ENCODE results near the gene VEZT. TPM values are rescaled to one million over a fixed set of nuclear protein-coding genes. Genes with fewer than 3 reads are reported as not detected.

VEZT gene
- total RNA-seq, 1 experiment from 2014 or later: 149 TPM

DNA sequence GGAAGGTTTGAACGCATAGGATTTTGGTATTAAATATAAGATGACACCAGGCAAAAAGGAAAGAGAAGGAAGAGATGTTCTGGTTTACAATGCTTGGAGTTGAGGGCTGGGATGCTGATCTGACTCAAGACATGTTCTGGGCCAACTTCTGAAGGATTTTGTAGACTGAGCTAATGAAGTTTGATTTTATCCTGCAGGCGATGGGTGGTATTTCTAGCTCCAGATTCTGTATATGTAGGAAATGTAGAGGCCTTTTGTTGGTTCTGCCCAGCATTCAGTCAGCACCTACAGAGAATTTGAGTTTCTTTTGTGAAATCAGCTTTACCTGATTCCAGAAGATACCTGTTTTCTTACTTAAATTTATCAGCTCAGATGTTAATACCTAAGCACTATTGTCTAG is 48.2 kb downstream of the VEZT start:
- CTCF ChIA-PET: no interaction called here
- TF ChIP-seq, protein P1, sequence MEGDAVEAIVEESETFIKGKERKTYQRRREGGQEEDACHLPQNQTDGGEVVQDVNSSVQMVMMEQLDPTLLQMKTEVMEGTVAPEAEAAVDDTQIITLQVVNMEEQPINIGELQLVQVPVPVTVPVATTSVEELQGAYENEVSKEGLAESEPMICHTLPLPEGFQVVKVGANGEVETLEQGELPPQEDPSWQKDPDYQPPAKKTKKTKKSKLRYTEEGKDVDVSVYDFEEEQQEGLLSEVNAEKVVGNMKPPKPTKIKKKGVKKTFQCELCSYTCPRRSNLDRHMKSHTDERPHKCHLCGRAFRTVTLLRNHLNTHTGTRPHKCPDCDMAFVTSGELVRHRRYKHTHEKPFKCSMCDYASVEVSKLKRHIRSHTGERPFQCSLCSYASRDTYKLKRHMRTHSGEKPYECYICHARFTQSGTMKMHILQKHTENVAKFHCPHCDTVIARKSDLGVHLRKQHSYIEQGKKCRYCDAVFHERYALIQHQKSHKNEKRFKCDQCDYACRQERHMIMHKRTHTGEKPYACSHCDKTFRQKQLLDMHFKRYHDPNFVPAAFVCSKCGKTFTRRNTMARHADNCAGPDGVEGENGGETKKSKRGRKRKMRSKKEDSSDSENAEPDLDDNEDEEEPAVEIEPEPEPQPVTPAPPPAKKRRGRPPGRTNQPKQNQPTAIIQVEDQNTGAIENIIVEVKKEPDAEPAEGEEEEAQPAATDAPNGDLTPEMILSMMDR (IDR thresholded peaks at IDR 0.05; ENCODE audit: unreplicated experiment): no peak
- Mint-ChIP-seq H3K27ac (ENCODE audit: unreplicated experiment) (no peak overlapping the region), H3K4me1 (ENCODE audit: low read depth, unreplicated experiment) (peaks cover 8% of the 10 kb centered on the region), H3K9me3 (ENCODE audit: low read depth, unreplicated experiment) (no peaks in the 10 kb centered on the region), H3K27me3 (ENCODE audit: unreplicated experiment) (no peaks in the 10 kb centered on the region), H3K36me3 (ENCODE audit: insufficient read depth, unreplicated experiment) (peaks cover 25% of the 10 kb centered on the region), H3K4me3 (ENCODE audit: low read depth, unreplicated experiment) (no peak overlapping the region)
- intact Hi-C loops (cut with micrococcal nuclease; ENCODE audit: unreplicated experiment): no loop called here
- no TSS peak for BruUV-seq (replicated peaks)
- no peak for DNase-seq

DNA sequence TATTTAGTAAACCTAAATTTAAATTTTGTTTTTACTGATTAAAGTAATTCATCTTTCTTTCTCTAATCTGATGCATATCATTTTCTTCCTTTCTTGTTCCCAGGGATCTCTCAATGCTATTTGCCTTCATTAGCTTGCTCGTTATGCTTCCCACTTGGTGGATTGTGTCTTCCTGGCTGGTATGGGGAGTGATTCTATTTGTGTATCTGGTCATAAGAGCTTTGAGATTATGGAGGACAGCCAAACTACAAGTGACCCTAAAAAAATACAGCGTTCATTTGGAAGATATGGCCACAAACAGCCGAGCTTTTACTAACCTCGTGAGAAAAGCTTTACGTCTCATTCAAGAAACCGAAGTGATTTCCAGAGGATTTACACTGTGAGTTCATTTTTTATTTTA is 48.6 kb downstream of the VEZT start:
- no peaks in the 10 kb centered on the region for H3K9me3 Mint-ChIP-seq (ENCODE audit: low read depth, unreplicated experiment)
- peaks cover 12% of the 10 kb centered on the region for H3K4me1 Mint-ChIP-seq (ENCODE audit: low read depth, unreplicated experiment)
- no peak overlapping the region for H3K27ac Mint-ChIP-seq (ENCODE audit: unreplicated experiment)
- no peaks in the 10 kb centered on the region for H3K27me3 Mint-ChIP-seq (ENCODE audit: unreplicated experiment)
- no peak for DNase-seq
- CTCF ChIA-PET: interaction anchor here (0.5 kb wide), 1 partner anchor 26 kb away, joined by 6 read pairs; no protein-coding TSS in a partner anchor
- TF ChIP-seq, protein P1 (IDR thresholded peaks at IDR 0.05; ENCODE audit: unreplicated experiment): no peak
- intact Hi-C loops (cut with micrococcal nuclease; ENCODE audit: unreplicated experiment): no loop called here
- no peak overlapping the region for H3K4me3 Mint-ChIP-seq (ENCODE audit: low read depth, unreplicated experiment)
- peaks cover 22% of the 10 kb centered on the region for H3K36me3 Mint-ChIP-seq (ENCODE audit: insufficient read depth, unreplicated experiment)
- BruUV-seq (replicated peaks): no TSS peak

GRCh38 chr12:95269892-95270291 is 52.3 kb downstream of the VEZT start:
- DNase-seq: no peak
- no peaks in the 10 kb centered on the region for H3K27me3 Mint-ChIP-seq (ENCODE audit: unreplicated experiment)
- H3K9me3 Mint-ChIP-seq (ENCODE audit: low read depth, unreplicated experiment): no peaks in the 10 kb centered on the region
- peaks cover 16% of the 10 kb centered on the region for H3K4me1 Mint-ChIP-seq (ENCODE audit: low read depth, unreplicated experiment)
- H3K27ac Mint-ChIP-seq (ENCODE audit: unreplicated experiment): no peak overlapping the region
- TF ChIP-seq, protein P1 (IDR thresholded peaks at IDR 0.05; ENCODE audit: unreplicated experiment): no peak
- no peak overlapping the region for H3K4me3 Mint-ChIP-seq (ENCODE audit: low read depth, unreplicated experiment)
- intact Hi-C loops (cut with micrococcal nuclease; ENCODE audit: unreplicated experiment): no loop called here
- CTCF ChIA-PET: interaction anchor here (0.5 kb wide), 1 partner anchor 208 kb away, joined by 4 read pairs; no protein-coding TSS in a partner anchor
- H3K36me3 Mint-ChIP-seq (ENCODE audit: insufficient read depth, unreplicated experiment): peaks cover 27% of the 10 kb centered on the region
- BruUV-seq (replicated peaks): no TSS peak

DNA sequence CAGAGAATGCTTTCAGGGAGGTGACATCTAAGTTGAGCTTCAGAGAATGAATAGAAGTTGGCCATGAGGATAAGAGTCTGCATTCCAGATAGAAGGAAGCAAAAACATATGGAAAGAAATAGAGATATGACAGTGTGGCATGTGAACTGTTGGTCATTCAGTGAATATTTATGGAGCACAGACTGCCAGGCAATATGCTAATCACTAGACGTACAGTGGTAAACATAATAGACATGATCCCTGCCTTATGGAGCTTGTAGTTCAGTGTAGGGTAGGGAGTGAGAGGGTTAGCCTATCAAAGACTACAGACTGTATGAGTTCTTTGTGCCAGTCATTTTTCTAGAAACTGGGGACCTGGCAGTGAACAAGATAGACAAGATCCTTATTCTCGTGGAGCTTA is 53.9 kb downstream of the VEZT start:
- Mint-ChIP-seq H3K36me3 (ENCODE audit: insufficient read depth, unreplicated experiment) (peaks cover 35% of the 10 kb centered on the region), H3K4me3 (ENCODE audit: low read depth, unreplicated experiment) (no peak overlapping the region), H3K27me3 (ENCODE audit: unreplicated experiment) (no peaks in the 10 kb centered on the region), H3K27ac (ENCODE audit: unreplicated experiment) (peak overlapping the region; percentile 72), H3K9me3 (ENCODE audit: low read depth, unreplicated experiment) (no peaks in the 10 kb centered on the region), H3K4me1 (ENCODE audit: low read depth, unreplicated experiment) (peaks cover 16% of the 10 kb centered on the region)
- TF ChIP-seq, protein P1 (IDR thresholded peaks at IDR 0.05; ENCODE audit: unreplicated experiment): no peak
- no peak for DNase-seq
- CTCF ChIA-PET: interaction anchor here (0.6 to 1.6 kb wide), 4 partner anchors 9 to 263 kb away, joined by 3 to 6 read pairs (median 4); no protein-coding TSS in a partner anchor
- no TSS peak for BruUV-seq (replicated peaks)
- intact Hi-C loops (cut with micrococcal nuclease; ENCODE audit: unreplicated experiment): no loop called here

All from Calu3 (cell line).